Colonic mucosa (tissue), 4 donors: Measurements from ENCODE around the gene ROMO1. TPM values are rescaled to one million over a fixed set of nuclear protein-coding genes. Genes with fewer than 3 reads are reported as not detected.
"Not testable (repeated sequence)": the region's sequence is repeated elsewhere in the genome, so short reads cannot be mapped to it uniquely, and the experiment has no call there.

Source experiments
- DNase-seq: peaks from one replicate; pipeline ENCODE4 v3.0.0-alpha.2; 2020
- H3K27ac ChIP-seq: fragments of 200-600 bp; one replicate; pipeline ENCODE4 v1.8.0; 2021
- H3K27me3 ChIP-seq: fragments of 200-600 bp; one replicate; pipeline ENCODE4 v1.8.0; 2021
- H3K36me3 ChIP-seq: fragments of 200-600 bp; one replicate; pipeline ENCODE4 v1.8.0; 2021
- H3K4me1 ChIP-seq: fragments of 200-600 bp; one replicate; pipeline ENCODE4 v1.8.0; 2021; ENCODE audit warnings: mild to moderate bottlenecking
- H3K4me3 ChIP-seq: fragments of 200-600 bp; one replicate; pipeline ENCODE4 v1.8.0; 2021
- H3K9ac ChIP-seq, 2 donors: one replicate each; pipeline ENCODE4 v1.7.0; 2013; ENCODE audit warnings: control low read depth in 2 of 2, low read depth in 2 of 2, low read length in 2 of 2
- H3K9me3 ChIP-seq: fragments of 200-600 bp; one replicate; pipeline ENCODE4 v1.8.0; 2021
- CTCF ChIP-seq: fragments of 200-600 bp; IDR thresholded peaks from one replicate; pipeline ENCODE4 v1.8.0; 2022; ENCODE audit warnings: antibody characterized with exemption, mild to moderate bottlenecking
- intact Hi-C: fragments of 100-400 bp; cut with DNase I; formaldehyde crosslinking; loops from one replicate; pipeline ENCODE4 v1.14.1; 2022
- total RNA-seq, 2 donors: library from RNA; stranded (reverse); fragmentation: NEBNext Ultra II Directional in 1 of 2; extraction: Animal tissue kit (Norgen Biotek cat#: 25700) in 1 of 2; gene quantifications; one replicate each; pipeline ENCODE4 v1.2.1, GENCODE V29; 2021
- donor health status: healthy.
- donor health status: DM: no; HTN: no; CAD: no.
- donor health status: DM: no; HTN: no; CAD: no.

ROMO1 gene
- total RNA-seq, 2 donors from 2014 or later = 189 to 268 TPM

GRCh38 chr20:35681960-35682359 is 17.2 kb upstream of the ROMO1 start:
- Histone ChIP-seq H3K27me3 (no peaks in the 10 kb centered on the region), H3K9me3 (no peaks in the 10 kb centered on the region), H3K4me1 (no peaks in the 10 kb centered on the region), H3K27ac (no peak overlapping the region), H3K4me3 (no peak overlapping the region), H3K9ac (no peak overlapping the region), H3K36me3 (no peaks in the 10 kb centered on the region)
- intact Hi-C loops = no loop called here
- TF ChIP-seq CTCF = no peak
- DNase-seq = no peak

GRCh38 chr20:35685368-35685767 is 13.8 kb upstream of the ROMO1 start:
- H3K36me3 ChIP-seq, DNase-seq: not testable (repeated sequence)

GRCh38 chr20:35686872-35687271 is 12.3 kb upstream of the ROMO1 start:
- H3K9ac ChIP-seq, DNase-seq, intact Hi-C loops, H3K4me3 ChIP-seq, H3K9me3 ChIP-seq, H3K27ac ChIP-seq, H3K27me3 ChIP-seq, H3K4me1 ChIP-seq, H3K36me3 ChIP-seq: not testable (repeated sequence)

More at GRCh38 chr20:35685368-35685767, 13.8 kb upstream of the ROMO1 start:
- H3K27ac ChIP-seq, H3K27me3 ChIP-seq, H3K4me1 ChIP-seq, H3K9ac ChIP-seq, intact Hi-C loops, H3K4me3 ChIP-seq, H3K9me3 ChIP-seq: not testable (repeated sequence)

- no peak for TF ChIP-seq CTCF
- no peak overlapping the region for H3K9ac ChIP-seq
- no peaks in the 10 kb centered on the region for H3K27me3 ChIP-seq
- no peaks in the 10 kb centered on the region for H3K36me3 ChIP-seq
- no peaks in the 10 kb centered on the region for H3K4me1 ChIP-seq
- intact Hi-C loops = no loop called here
- no peak overlapping the region for H3K4me3 ChIP-seq
- DNase-seq = no peak
- no peak overlapping the region for H3K27ac ChIP-seq
- no peaks in the 10 kb centered on the region for H3K9me3 ChIP-seq
These were observed 8.9 kb upstream of the ROMO1 start for GRCh38 chr20:35690265-35690664.

GRCh38 chr20:35695245-35695749 is 3.9 kb upstream of the ROMO1 start:
- no peaks in the 10 kb centered on the region for H3K27me3 ChIP-seq
- DNase-seq = no peak
- no peak overlapping the region for H3K27ac ChIP-seq
- no peak for TF ChIP-seq CTCF
- H3K4me3 ChIP-seq = no peak overlapping the region
- no peaks in the 10 kb centered on the region for H3K9me3 ChIP-seq
- no peak overlapping the region for H3K9ac ChIP-seq
- no peaks in the 10 kb centered on the region for H3K36me3 ChIP-seq
- intact Hi-C loops = no loop called here
- no peaks in the 10 kb centered on the region for H3K4me1 ChIP-seq

- H3K36me3 ChIP-seq = no peaks in the 10 kb centered on the region
- H3K9me3 ChIP-seq = no peaks in the 10 kb centered on the region
- TF ChIP-seq CTCF = no peak
- H3K4me3 ChIP-seq = no peak overlapping the region
- no peak for DNase-seq
- intact Hi-C loops = no loop called here
- no peak overlapping the region for H3K27ac ChIP-seq
- H3K27me3 ChIP-seq = no peaks in the 10 kb centered on the region
- no peaks in the 10 kb centered on the region for H3K4me1 ChIP-seq
- no peak overlapping the region for H3K9ac ChIP-seq
These were observed 3.2 kb upstream of the ROMO1 start for GRCh38 chr20:35695978-35696377.
